Natural killer cell (primary cell): ENCODE measurements around the gene ZSCAN2. TPM values are rescaled to one million over a fixed set of nuclear protein-coding genes. Genes with fewer than 3 reads are reported as not detected.

Experiments used
- ATAC-seq, 3 donors: fragments of 150-1000 bp in 2 of 3; fragments of 200-7000 bp in 1 of 3; cut with Tn5 transposase; 1 replicate in 1 of 3; 2 replicates in 2 of 3; pipeline ENCODE4 v1.10.0; 2021; ENCODE audit warnings: mild to moderate bottlenecking in 2 of 3, moderate library complexity in 2 of 3
- DNase-seq, 2 donors: peaks; one replicate each; pipeline versions ENCODE4 v3.0.0 to v3.0.0-alpha.2; 2013 to 2021; ENCODE audit warnings: mixed read lengths in 1 of 2
- H3K27ac ChIP-seq: one replicate; pipeline ENCODE4 v1.5.1; 2013; ENCODE audit warnings: mild to moderate bottlenecking, low read length
- H3K27me3 ChIP-seq: one replicate; pipeline ENCODE4 v1.6.1; 2013; ENCODE audit warnings: low read length; ENCODE audit not compliant: control insufficient read depth, insufficient read depth
- H3K36me3 ChIP-seq: one replicate; pipeline ENCODE4 v1.6.1; 2013; ENCODE audit warnings: low read length; ENCODE audit not compliant: control insufficient read depth, insufficient read depth
- H3K4me1 ChIP-seq: one replicate; pipeline ENCODE4 v1.6.1; 2013; ENCODE audit warnings: low read length; ENCODE audit not compliant: control insufficient read depth, insufficient read depth
- H3K4me3 ChIP-seq: one replicate; pipeline ENCODE4 v1.5.1; 2013; ENCODE audit warnings: low read length
- H3K9me3 ChIP-seq: one replicate; pipeline ENCODE4 v1.6.1; 2013; ENCODE audit warnings: low read length; ENCODE audit not compliant: control insufficient read depth, insufficient read depth
- H3K27ac Mint-ChIP-seq, 2 donors: one replicate each; pipeline ENCODE4 v1.8.0; 2022; ENCODE audit warnings: mild to moderate bottlenecking in 2 of 2, mixed read lengths in 2 of 2, moderate library complexity in 1 of 2
- H3K27me3 Mint-ChIP-seq, 2 donors: one replicate each; pipeline ENCODE4 v1.8.0; 2022; ENCODE audit warnings: low read depth in 2 of 2, mixed read lengths in 2 of 2
- H3K36me3 Mint-ChIP-seq: one replicate; pipeline ENCODE4 v1.8.0; 2022; ENCODE audit warnings: mixed read lengths
- H3K4me1 Mint-ChIP-seq, 2 donors: one replicate each; pipeline ENCODE4 v1.8.0; 2022; ENCODE audit warnings: mixed read lengths in 2 of 2
- H3K4me3 Mint-ChIP-seq: one replicate; pipeline ENCODE4 v1.8.0; 2022; ENCODE audit warnings: mild to moderate bottlenecking, moderate library complexity, mixed read lengths
- H3K9me3 Mint-ChIP-seq, 2 donors: one replicate each; pipeline ENCODE4 v1.8.0; 2022; ENCODE audit warnings: mixed read lengths in 2 of 2
- WGBS: methylation state at CpG from one replicate; pipeline ENCODE4 v1.1.7; 2013; ENCODE audit warnings: missing lambda C conversion rate; ENCODE audit not compliant: insufficient coverage; 5-methylcytosine and 5-hydroxymethylcytosine counted together
- intact Hi-C: fragments of 100-400 bp; cut with micrococcal nuclease; formaldehyde crosslinking; loops from one replicate; pipeline ENCODE4 v1.14.2; 2022
- total RNA-seq, 4 donors: library from RNA; stranded (reverse); fragments of 120-200 nt in 1 of 4; gene quantifications; one replicate each; pipeline versions ENCODE4 v1.2.3 to v1.2.4, GENCODE V29; 2013 to 2022
- TF ChIP-seq, protein P1 (sequence below): fragments of 200-600 bp; IDR thresholded peaks from one replicate; pipeline ENCODE4 v1.8.0; 2022; ENCODE audit warnings: antibody characterized with exemption

Gene ZSCAN2
- total RNA-seq, 3 donors from 2014 or later (not counting 1 experiment from before 2014, with no cell fraction given), result 5.0 to 8.3 (median 5.5) TPM

GRCh38 chr15:84621358-84621979, 20.7 kb downstream of the ZSCAN2 start:
- Mint-ChIP-seq H3K36me3 (peaks cover 13% of the 10 kb centered on the region), H3K4me3 (no peak overlapping the region), H3K4me1 (no peaks in the 10 kb centered on the region), H3K27me3 (no peaks in the 10 kb centered on the region), H3K9me3 (peaks cover 2 to 3% of the 10 kb centered on the region in 2 donors), H3K27ac (no peak overlapping the region)
- H3K27me3 ChIP-seq, result no peaks in the 10 kb centered on the region
- no peak overlapping the region for H3K27ac ChIP-seq
- peaks cover 19% of the 10 kb centered on the region for H3K9me3 ChIP-seq
- peaks cover 11% of the 10 kb centered on the region for H3K36me3 ChIP-seq
- no peak overlapping the region for H3K4me3 ChIP-seq
- intact Hi-C loops, result no loop called here
- H3K4me1 ChIP-seq, result no peaks in the 10 kb centered on the region
- no peak for ATAC-seq
- TF ChIP-seq, protein P1, sequence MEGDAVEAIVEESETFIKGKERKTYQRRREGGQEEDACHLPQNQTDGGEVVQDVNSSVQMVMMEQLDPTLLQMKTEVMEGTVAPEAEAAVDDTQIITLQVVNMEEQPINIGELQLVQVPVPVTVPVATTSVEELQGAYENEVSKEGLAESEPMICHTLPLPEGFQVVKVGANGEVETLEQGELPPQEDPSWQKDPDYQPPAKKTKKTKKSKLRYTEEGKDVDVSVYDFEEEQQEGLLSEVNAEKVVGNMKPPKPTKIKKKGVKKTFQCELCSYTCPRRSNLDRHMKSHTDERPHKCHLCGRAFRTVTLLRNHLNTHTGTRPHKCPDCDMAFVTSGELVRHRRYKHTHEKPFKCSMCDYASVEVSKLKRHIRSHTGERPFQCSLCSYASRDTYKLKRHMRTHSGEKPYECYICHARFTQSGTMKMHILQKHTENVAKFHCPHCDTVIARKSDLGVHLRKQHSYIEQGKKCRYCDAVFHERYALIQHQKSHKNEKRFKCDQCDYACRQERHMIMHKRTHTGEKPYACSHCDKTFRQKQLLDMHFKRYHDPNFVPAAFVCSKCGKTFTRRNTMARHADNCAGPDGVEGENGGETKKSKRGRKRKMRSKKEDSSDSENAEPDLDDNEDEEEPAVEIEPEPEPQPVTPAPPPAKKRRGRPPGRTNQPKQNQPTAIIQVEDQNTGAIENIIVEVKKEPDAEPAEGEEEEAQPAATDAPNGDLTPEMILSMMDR, result no peak
- WGBS, result 98% methylated on average over 15 of the region's 17 CpGs
- no peak for DNase-seq

GRCh38 chr15:84624359-84624758, 23.6 kb downstream of the ZSCAN2 start:
- 92% methylated on average over 6 of the region's 7 CpGs for WGBS
- H3K4me3 ChIP-seq, result no peak overlapping the region
- peaks cover 19% of the 10 kb centered on the region for H3K9me3 ChIP-seq
- Mint-ChIP-seq H3K27me3 (no peaks in the 10 kb centered on the region), H3K36me3 (peaks cover 13% of the 10 kb centered on the region), H3K4me1 (no peaks in the 10 kb centered on the region), H3K9me3 (peaks cover 2 to 3% of the 10 kb centered on the region in 2 donors), H3K27ac (no peak overlapping the region), H3K4me3 (no peak overlapping the region)
- peaks cover 11% of the 10 kb centered on the region for H3K36me3 ChIP-seq
- intact Hi-C loops, result no loop called here
- DNase-seq (no peak), ATAC-seq (no peak)
- H3K27ac ChIP-seq, result no peak overlapping the region
- TF ChIP-seq, protein P1, result no peak
- no peaks in the 10 kb centered on the region for H3K4me1 ChIP-seq
- H3K27me3 ChIP-seq, result no peaks in the 10 kb centered on the region

DNA sequence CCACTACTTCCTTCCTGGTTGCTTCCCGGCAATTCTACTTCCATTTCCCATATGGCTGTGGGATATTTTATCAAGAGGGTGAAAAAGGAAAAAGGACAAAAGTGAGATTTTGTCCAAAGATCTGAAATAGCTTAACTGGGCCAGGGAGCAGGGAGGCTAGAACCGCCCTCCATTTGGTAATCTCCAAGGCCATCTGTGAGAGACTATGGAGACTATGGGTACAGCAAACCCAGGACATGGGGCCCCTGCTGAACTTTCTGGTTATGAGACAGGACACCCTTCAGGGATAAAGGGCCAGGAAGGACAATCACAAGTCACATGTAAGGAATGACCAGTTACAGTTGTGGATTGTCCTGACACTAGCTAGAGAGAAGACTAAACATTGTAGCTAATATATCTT, 24.3 kb downstream of the ZSCAN2 start:
- H3K27me3 ChIP-seq, result no peaks in the 10 kb centered on the region
- intact Hi-C loops, result no loop called here
- no peak overlapping the region for H3K4me3 Mint-ChIP-seq
- no peaks in the 10 kb centered on the region for H3K4me1 ChIP-seq
- H3K36me3 Mint-ChIP-seq, result peaks cover 13% of the 10 kb centered on the region
- DNase-seq (no peak), ATAC-seq (no peak)
- H3K4me3 ChIP-seq, result no peak overlapping the region
- peaks cover 2 to 3% of the 10 kb centered on the region in 2 donors for H3K9me3 Mint-ChIP-seq
- TF ChIP-seq, protein P1, result no peak
- no peaks in the 10 kb centered on the region for H3K4me1 Mint-ChIP-seq
- no peaks in the 10 kb centered on the region for H3K27me3 Mint-ChIP-seq
- no peak overlapping the region for H3K27ac Mint-ChIP-seq
- no peak overlapping the region for H3K27ac ChIP-seq
- peaks cover 11% of the 10 kb centered on the region for H3K36me3 ChIP-seq
- peaks cover 19% of the 10 kb centered on the region for H3K9me3 ChIP-seq
- WGBS, result 100% methylated on average over 1 of the region's 2 CpGs

DNA sequence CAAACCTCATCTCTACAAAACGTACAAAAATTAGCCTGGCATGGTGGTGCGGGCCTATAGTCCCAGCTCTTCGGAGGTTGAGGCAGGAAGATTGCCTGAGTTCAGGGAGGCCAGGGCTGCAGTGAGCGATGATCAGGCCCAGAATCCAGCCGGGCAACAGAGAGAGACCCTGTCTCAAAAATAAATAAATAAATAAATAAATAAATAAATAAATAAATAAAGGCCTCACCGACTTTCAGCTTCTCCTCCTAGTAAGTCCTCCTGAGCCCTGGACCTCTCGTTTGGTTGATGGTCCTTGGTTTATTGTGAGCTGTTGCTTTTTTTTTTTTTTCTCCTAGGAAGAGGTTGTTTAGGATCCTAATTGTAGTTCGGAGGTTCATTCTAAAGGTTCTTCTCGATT, 28.2 kb downstream of the ZSCAN2 start:
- H3K27me3 Mint-ChIP-seq, result no peaks in the 10 kb centered on the region
- intact Hi-C loops, result no loop called here
- 95% methylated on average over 5 of the region's 9 CpGs for WGBS
- H3K27ac Mint-ChIP-seq, result no peak overlapping the region
- Histone ChIP-seq H3K9me3 (no peaks in the 10 kb centered on the region), H3K27ac (no peak overlapping the region), H3K4me1 (peaks cover 26% of the 10 kb centered on the region), H3K36me3 (no peaks in the 10 kb centered on the region), H3K4me3 (no peak overlapping the region), H3K27me3 (no peaks in the 10 kb centered on the region)
- TF ChIP-seq, protein P1, result no peak
- no peak for ATAC-seq
- H3K4me3 Mint-ChIP-seq, result peak overlapping the region; percentile 21
- H3K4me1 Mint-ChIP-seq, result peaks cover 26 to 27% of the 10 kb centered on the region in 2 donors
- H3K36me3 Mint-ChIP-seq, result no peaks in the 10 kb centered on the region
- no peak for DNase-seq
- no peaks in the 10 kb centered on the region for H3K9me3 Mint-ChIP-seq
